ENCODE measurements around the gene GFPT1. TPM values are rescaled to one million over a fixed set of nuclear protein-coding genes. Genes with fewer than 3 reads are reported as not detected.
"Not testable (repeated sequence)": the region's sequence is repeated elsewhere in the genome, so short reads cannot be mapped to it uniquely, and the experiment has no call there.

The GFPT1 gene
- total RNA-seq, 1 donor from 2014 or later, result 46.2 TPM

- TF ChIP-seq CTCF (IDR thresholded peaks at IDR 0.05; ENCODE audit: borderline replicate concordance), result no peak
- no peak for DNase-seq
- Histone ChIP-seq H3K27me3 (ENCODE audit: low read depth) (no peaks in the 10 kb centered on the region), H3K9me3 (replicated peaks) (no peaks in the 10 kb centered on the region), H3K4me3 (no peak overlapping the region), H3K36me3 (peaks cover 99% of the 10 kb centered on the region), H3K27ac (replicated peaks) (no peak overlapping the region), H3K4me1 (no peaks in the 10 kb centered on the region)
- intact Hi-C loops (cut with micrococcal nuclease), result no loop called here
Observed at GRCh38 chr2:69358914-69359313, 28.1 kb downstream of the GFPT1 start.

- no peak overlapping the region for H3K27ac ChIP-seq (replicated peaks)
- no peak for DNase-seq
- no peaks in the 10 kb centered on the region for H3K9me3 ChIP-seq (replicated peaks)
- TF ChIP-seq CTCF (IDR thresholded peaks at IDR 0.05; ENCODE audit: borderline replicate concordance), result no peak
- intact Hi-C loops (cut with micrococcal nuclease), result no loop called here
- H3K4me3 ChIP-seq, result no peak overlapping the region
- no peaks in the 10 kb centered on the region for H3K27me3 ChIP-seq (ENCODE audit: low read depth)
- H3K36me3 ChIP-seq, result peaks cover 94% of the 10 kb centered on the region
- H3K4me1 ChIP-seq, result no peaks in the 10 kb centered on the region
Observed at GRCh38 chr2:69356471-69356870, 30.6 kb downstream of the GFPT1 start.

GRCh38 chr2:69354976-69355375 lies 32.1 kb downstream of the GFPT1 start:
- H3K27ac ChIP-seq (replicated peaks); H3K4me3 ChIP-seq; H3K4me1 ChIP-seq; H3K27me3 ChIP-seq (ENCODE audit: low read depth); DNase-seq; H3K9me3 ChIP-seq (replicated peaks); intact Hi-C loops (cut with micrococcal nuclease): not testable (repeated sequence)
- H3K36me3 ChIP-seq, result peaks cover 88% of the 10 kb centered on the region

- no peak for TF ChIP-seq CTCF (IDR thresholded peaks at IDR 0.05; ENCODE audit: borderline replicate concordance)
- intact Hi-C loops (cut with micrococcal nuclease), result no loop called here
- Histone ChIP-seq H3K4me1 (no peaks in the 10 kb centered on the region), H3K4me3 (no peak overlapping the region), H3K27me3 (ENCODE audit: low read depth) (no peaks in the 10 kb centered on the region), H3K36me3 (peaks cover 88% of the 10 kb centered on the region), H3K27ac (replicated peaks) (no peak overlapping the region), H3K9me3 (replicated peaks) (no peaks in the 10 kb centered on the region)
- DNase-seq, result no peak
Observed at GRCh38 chr2:69353360-69353759, 33.7 kb downstream of the GFPT1 start.

GRCh38 chr2:69348781-69349180 lies 38.2 kb downstream of the GFPT1 start:
- intact Hi-C loops (cut with micrococcal nuclease), result no loop called here
- no peak for TF ChIP-seq CTCF (IDR thresholded peaks at IDR 0.05; ENCODE audit: borderline replicate concordance)
- no peaks in the 10 kb centered on the region for H3K4me1 ChIP-seq
- no peak overlapping the region for H3K4me3 ChIP-seq
- no peaks in the 10 kb centered on the region for H3K9me3 ChIP-seq (replicated peaks)
- no peaks in the 10 kb centered on the region for H3K27me3 ChIP-seq (ENCODE audit: low read depth)
- no peak overlapping the region for H3K27ac ChIP-seq (replicated peaks)
- peaks cover 88% of the 10 kb centered on the region for H3K36me3 ChIP-seq
- DNase-seq, result no peak

GRCh38 chr2:69345434-69345833 lies 41.6 kb downstream of the GFPT1 start:
- TF ChIP-seq CTCF (IDR thresholded peaks at IDR 0.05; ENCODE audit: borderline replicate concordance), result no peak
- no peaks in the 10 kb centered on the region for H3K9me3 ChIP-seq (replicated peaks)
- DNase-seq, result no peak
- intact Hi-C loops (cut with micrococcal nuclease), result no loop called here
- H3K27ac ChIP-seq (replicated peaks), result no peak overlapping the region
- H3K27me3 ChIP-seq (ENCODE audit: low read depth), result no peaks in the 10 kb centered on the region
- H3K36me3 ChIP-seq, result peaks cover 99% of the 10 kb centered on the region
- H3K4me1 ChIP-seq, result peaks cover 5% of the 10 kb centered on the region
- no peak overlapping the region for H3K4me3 ChIP-seq
